ENCODE data around the gene KDM5D.

Gene KDM5D

DNA sequence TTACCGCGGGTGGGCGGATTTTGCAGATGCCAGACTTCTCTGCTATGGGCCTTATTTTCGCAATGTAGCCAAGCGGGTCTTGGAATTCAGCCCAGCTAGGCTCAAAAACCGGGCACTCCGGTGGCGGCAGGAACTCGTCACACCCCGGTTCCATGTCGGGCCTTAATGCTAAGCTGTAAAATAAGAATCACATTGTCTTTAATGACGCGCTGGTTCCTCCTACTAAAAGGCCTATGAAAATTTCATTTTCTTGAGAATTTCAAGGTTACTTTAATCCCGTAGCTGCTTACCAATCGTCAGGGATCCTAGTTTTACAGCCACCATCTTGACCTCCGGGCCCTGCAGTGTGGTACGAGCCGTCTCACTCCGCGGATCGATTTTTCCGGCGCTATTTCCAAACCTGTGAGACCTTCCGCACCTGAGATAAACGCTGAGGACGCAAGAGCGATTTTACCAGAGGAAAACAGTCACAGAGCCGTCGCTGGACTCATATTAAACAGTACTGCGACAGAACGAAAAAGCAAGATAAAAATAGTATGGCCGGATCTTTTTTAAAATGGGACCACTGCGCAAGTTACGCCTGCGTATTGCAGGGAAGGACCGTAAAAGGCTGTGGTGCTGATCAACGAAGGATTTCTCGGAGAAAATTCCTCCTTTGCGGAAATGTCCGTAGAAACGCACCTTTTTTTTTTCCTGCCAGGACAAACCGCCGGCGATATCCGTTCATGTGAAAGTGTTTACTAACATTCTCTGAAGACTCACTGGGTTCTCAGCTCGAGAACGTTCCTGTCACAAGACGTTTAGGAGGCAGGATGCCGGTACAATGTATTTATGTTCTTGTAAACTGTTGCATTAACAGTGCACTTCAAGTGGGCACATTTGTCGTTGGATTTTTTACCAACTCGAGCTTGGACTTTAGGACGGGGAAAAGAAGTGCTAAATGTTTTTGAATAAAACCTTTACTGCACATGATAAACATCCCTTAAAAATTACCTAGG, at the start of gene KDM5D:
KDM5D (minus strand) TSS at position 346 of the 998 bp plus-strand sequence; CDS start at position 154, 192 bp downstream.
- DNase-seq, result no peak

DNA sequence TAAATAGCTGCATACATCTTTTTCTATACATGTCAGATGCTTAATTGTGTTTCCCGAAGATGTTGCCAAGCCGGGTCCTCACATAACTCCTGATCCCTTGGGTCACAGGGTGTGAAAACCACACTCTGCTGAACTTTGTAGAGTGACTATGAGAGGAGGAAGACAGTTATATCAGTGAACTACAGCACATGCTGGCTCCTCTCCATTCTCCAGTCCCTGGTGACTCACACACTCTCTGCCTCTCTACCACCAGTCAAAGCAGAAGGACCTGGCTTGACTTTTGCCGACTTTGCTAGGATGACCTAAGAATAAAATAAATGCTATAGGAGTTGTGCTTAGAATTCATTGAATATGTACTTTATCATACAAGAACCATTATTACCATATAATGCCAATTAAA, 23.8 kb upstream of the KDM5D start:
- DNase-seq, result no peak

DNA sequence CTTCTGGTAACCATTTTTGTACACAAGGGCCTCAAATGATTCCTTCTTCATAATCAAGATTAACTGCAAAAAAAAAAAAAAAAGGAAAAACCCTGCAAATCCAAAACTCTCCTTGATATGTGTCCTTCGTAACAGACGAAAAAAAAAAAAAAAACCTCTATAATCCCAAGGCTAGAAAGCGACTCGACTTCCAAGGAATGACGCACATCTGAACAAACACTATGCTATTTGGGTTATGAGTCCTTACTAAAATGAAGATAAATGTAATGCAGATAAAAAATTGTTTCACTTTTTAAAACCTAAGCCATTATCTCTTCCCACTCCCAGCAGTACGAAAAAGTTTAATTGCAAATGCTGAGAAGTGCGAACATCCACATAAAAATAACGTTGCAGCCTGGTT, 1.2 kb downstream of the KDM5D start:
- no peak for DNase-seq

DNA sequence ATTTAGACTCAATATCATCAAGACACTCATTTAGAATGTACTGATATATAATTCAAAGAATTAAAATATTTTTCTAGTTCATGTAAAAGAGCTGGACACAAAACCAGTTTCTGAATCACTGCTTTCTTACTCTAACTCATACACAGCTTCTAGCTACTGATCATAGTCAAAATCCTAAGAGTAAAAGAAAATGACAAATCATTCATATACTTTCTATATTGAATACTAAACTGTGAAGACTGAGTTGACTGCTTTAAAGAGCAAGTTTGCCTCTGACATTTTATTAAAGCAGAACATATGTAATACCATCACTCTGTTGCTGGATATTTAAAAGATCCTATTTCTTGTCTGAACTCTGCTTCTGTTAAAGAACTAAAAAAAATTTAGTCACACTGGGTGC, 2.4 kb downstream of the KDM5D start:
- DNase-seq, result no peak

DNA sequence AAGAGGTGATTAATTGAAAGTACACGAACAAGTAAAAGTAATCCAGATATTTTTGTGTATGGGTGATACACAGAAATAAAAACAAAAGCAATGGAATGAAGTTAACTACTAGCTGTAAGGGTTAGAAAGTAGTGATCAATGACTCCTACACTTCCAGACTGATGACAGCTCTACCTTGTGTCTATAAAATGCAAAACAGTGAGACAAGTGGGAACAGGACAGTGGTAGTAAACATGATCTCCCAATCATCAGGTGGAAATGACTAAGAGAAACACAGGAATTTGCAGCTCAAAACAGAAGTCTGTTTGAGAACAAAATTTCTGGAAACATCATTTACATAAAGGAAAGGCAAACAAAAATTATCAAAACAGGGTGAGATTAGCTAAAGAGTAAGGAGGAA, 10.1 kb downstream of the KDM5D start:
- no peak for DNase-seq

DNA sequence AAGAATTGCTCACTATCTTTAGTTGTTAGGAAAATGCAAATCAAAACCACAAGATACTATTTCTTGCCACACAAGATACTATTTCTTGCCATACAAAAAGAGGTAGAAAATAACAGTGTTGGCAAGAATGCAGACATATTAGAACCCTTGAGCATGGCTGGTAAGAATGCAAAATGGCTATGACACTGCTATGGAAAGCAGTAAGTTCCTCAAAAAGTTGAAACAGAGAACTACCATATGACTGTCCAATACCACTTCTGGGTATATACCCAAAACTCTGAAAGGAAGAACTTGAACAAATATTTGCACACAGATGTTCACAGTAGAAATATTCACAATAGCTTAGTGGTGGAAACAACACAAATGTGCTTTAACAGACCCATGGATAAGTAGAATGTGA, 26.6 kb downstream of the KDM5D start:
- DNase-seq, result no peak

DNA sequence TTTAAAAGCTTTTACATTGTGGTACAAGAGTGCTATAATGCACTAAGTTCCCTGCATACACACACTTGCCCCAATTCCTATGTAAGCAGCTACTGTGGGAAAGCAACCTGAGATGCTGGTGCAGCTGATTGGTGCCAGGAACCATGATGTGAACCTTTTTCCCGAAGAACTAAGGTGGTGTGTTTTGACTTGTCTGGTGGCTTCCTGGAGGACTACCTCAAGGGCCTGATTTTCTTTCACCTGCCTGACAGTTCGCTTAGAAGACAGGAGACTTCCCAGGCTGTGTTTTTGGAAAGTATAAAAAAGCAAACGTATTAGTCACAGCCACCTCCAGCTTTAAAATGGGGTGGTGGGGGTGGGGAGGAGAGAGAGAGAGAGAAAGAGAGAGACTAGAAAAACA, 27.4 kb downstream of the KDM5D start:
- no peak for DNase-seq

DNA sequence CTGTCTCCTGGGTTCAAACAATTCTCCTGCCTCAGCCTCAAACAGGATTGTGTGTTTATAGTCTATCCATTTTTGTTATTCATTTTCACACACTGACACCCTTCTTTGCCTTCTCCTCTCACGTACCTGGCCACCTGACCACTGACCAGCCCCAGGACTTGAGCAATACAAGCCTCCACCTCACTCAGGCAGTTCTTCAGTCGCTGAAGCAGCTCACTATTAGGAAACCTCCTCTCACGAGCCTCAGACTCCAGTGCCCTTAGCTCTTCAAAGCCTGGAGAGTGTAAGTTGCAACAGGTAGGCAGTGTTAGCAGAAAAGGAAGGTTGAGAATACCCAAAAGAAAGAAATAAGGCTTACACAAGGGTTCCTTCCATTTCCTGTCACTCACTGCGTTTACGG, 29.3 kb downstream of the KDM5D start:
- no peak for DNase-seq

DNA sequence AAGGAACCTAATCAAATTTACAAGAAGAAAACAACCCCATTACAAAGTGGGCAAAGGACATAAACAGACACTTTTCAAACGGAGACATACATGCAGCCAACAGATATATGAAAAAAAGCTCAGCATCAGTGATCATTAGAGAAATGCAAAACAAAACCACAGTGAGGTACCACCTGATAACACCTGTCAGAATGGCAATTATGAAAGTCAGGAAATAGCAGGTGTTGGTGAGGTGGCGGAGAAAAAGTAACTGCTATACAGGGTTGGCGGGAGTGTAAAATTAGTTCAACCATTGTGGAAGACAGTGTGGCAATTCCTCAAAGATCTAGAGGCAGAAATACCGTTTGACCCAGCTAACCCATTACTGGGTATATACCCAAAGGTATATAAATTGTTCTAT, 31.1 kb downstream of the KDM5D start:
- no peak for DNase-seq

DNA sequence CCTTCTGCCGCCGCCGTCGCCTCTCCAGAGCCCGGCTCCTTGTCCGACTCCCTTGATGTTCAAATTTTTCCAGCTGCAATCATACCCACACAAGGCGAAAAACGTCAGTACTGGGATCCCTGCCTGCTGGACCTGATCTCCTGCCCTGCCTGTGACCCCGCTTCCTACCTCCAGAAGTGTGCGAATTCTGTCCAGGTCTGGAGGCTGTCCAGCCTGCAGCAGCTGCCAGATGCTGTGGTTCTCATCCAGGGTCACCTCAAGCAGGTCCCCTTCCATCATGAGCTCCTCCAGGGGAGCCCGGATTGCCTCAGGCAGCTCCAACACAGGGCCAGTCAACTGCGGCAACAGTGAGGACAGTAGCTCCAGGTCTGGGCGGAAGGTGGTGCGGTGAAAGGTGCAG, 38.3 kb downstream of the KDM5D start:
- no peak for DNase-seq

DNA sequence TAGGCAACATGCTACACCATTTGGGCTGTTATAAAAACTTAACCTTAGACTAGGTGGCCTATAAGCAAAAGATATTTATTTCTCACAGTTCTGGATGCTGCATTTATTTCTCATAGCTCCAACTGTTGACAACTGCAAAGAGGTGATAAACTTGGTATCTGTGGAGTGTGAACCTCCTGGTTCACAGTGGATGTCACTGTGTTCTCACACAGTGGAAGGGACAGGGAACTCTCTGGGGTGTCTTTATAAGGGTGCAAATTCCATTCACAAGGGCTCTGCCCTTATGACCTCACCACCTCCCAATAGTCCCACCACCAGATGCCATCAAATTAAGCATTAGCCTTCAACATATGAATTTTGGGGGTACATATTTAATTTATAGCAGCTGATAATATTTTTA, 46.0 kb downstream of the KDM5D start:
- DNase-seq, result no peak

DNA sequence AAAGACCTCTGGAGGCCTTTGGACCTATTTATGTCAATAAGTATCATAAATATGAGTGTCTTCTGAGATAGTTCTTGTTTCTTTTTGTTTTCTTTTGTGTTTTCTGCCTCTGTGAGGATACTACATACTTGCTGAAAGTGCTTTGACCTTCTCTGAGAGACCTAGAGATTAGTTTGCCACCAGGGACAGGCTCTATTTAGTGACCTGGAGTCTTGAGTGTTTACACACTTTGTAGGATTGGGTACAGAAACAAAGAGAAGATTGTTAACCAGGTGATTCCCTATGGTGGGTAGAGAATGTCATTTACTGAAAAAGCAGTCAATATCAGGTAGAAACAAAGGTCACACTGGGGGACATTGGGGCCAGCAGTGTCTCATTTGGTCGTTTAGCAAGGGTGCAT, 63.7 kb downstream of the KDM5D start:
- DNase-seq, result no peak
